Esophagus muscularis mucosa (tissue), 4 donors: ENCODE data around the gene POU2F1. TPM values are rescaled to one million over a fixed set of nuclear protein-coding genes. Genes with fewer than 3 reads are reported as not detected.

Experiments used
- DNase-seq: peaks from one replicate; pipeline ENCODE4 v3.0.0-alpha.2; 2017; ENCODE audit errors: extremely low spot score
- H3K27ac ChIP-seq, 4 donors: fragments of 200-600 bp; sonication (generic); replicated peaks in 1 of 4; 1 replicate in 3 of 4; 2 replicates in 1 of 4; pipeline ENCODE4 v1.5.1; 2016 to 2019; ENCODE audit warnings: mild to moderate bottlenecking in 1 of 4
- H3K27me3 ChIP-seq, 4 donors: fragments of 200-600 bp; sonication (generic); one replicate each; pipeline versions ENCODE4 v1.5.1 to v1.6.0; 2016 to 2019
- H3K36me3 ChIP-seq, 4 donors: fragments of 200-600 bp; sonication (generic); one replicate each; pipeline ENCODE4 v1.5.1; 2016 to 2019
- H3K4me1 ChIP-seq, 4 donors: fragments of 200-600 bp; sonication (generic); one replicate each; pipeline ENCODE4 v1.5.1; 2016 to 2019
- H3K4me3 ChIP-seq, 4 donors: fragments of 200-600 bp; sonication (generic); 1 replicate in 2 of 4; 2 replicates in 2 of 4; pipeline ENCODE4 v1.5.1; 2016 to 2019; ENCODE audit warnings: mild to moderate bottlenecking in 4 of 4, moderate library complexity in 1 of 4
- H3K9me3 ChIP-seq, 4 donors: fragments of 200-600 bp; sonication (generic); 1 replicate in 3 of 4; 2 replicates in 1 of 4; pipeline ENCODE4 v1.5.1; 2016 to 2019
- EP300 ChIP-seq: sonication (generic); formaldehyde crosslinking; IDR thresholded peaks from one replicate; pipeline ENCODE4 v1.6.1; 2017; ENCODE audit warnings: antibody characterized with exemption
- POLR2A ChIP-seq: fragments of 450-650 bp; IDR thresholded peaks from one replicate; pipeline ENCODE4 v1.6.1; 2017; ENCODE audit warnings: antibody characterized with exemption, moderate library complexity, mild to moderate bottlenecking, low read depth
- POLR2AphosphoS5 ChIP-seq, 2 donors: sonication (generic); formaldehyde crosslinking; IDR thresholded peaks; one replicate each; pipeline ENCODE4 v1.6.1; 2017; ENCODE audit warnings: antibody characterized with exemption in 2 of 2
- WGBS: methylation state at CpG from one replicate; pipeline ENCODE4 v1.1.5; 2018; 5-methylcytosine and 5-hydroxymethylcytosine counted together
- intact Hi-C: fragments of 100-400 bp; cut with DNase I; formaldehyde crosslinking; loops from one replicate; pipeline ENCODE4 v1.15.1; 2023
- total RNA-seq, 4 donors: library from RNA; depleted of rRNA; stranded (reverse); fragments of >200 nt; gene quantifications; one replicate each; pipeline versions ENCODE4 v1.1.0 to v1.2.1, GENCODE V29; 2016
- TF ChIP-seq, protein P1 (sequence below), 3 experiments: fragments of 200-600 bp in 2 of 3; fragments of 450-650 bp in 1 of 3; sonication (generic) in 2 of 3; IDR thresholded peaks; one replicate each; pipeline ENCODE4 v1.5.1; 2017 to 2019; ENCODE audit warnings: antibody characterized with exemption in 3 of 3, mild to moderate bottlenecking in 2 of 3, moderate library complexity in 1 of 3

POU2F1 gene
- total RNA-seq, 4 donors from 2014 or later = 7.3 to 13.4 (median 10.4) TPM

DNA sequence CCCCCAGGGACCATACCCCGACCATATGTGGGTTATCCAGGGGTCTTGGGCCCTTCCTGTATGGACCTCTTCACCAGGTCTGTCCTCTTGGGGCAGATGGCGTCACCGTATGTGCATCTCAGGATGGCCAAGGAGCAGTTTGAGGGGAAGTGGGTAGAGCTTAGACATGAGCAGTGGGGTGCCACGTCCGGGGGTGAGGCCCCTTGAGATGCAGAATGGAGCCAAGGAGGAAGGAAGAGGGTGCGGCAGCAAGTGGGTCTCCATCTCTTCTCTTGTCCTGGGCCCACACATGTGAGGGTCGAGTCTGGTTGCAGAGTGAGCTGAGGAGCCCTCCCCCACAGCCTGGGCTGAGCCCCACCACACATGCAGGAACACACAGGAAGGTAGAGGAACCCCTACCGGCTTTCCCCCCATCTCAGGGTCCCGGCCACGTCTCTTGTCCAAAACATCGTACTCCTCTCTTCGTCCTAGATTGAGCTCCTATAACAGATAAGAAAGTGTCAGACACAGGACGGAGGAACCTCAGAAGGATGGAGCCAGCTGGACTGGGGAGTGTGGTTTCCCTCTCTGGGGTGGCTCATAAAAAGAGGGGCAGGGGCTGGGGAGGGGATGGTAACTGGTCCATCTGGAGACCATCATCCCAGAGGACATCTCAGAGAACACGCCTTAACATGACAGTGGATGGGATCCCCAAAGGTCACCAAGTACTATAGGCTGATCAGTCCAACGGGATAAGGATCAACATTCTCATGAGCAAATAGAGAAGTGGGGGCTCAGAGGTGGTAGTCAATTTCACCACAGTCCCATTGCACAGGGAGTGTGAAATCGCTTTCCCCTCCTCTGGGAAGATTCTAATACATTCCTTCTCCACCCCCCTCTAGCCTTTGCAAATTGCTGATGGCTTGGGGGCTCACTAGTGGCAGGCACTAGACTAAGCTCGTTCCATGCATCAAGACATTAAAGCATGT is 217.8 kb downstream of the POU2F1 start:
- Histone ChIP-seq H3K4me3 (no peak overlapping the region), H3K27me3 (peaks cover 0 to 24% (median 4%) of the 10 kb centered on the region in 4 donors), H3K36me3 (no peaks in the 10 kb centered on the region), H3K4me1 (peaks cover 7 to 13% (median 10%) of the 10 kb centered on the region in 4 donors), H3K9me3 (no peaks in the 10 kb centered on the region), H3K27ac (no peak overlapping the region)
- TF ChIP-seq EP300 (no peak), POLR2AphosphoS5 (IDR thresholded peaks at IDR 0.05) (no peak), POLR2A (no peak)
- TF ChIP-seq, protein P1, sequence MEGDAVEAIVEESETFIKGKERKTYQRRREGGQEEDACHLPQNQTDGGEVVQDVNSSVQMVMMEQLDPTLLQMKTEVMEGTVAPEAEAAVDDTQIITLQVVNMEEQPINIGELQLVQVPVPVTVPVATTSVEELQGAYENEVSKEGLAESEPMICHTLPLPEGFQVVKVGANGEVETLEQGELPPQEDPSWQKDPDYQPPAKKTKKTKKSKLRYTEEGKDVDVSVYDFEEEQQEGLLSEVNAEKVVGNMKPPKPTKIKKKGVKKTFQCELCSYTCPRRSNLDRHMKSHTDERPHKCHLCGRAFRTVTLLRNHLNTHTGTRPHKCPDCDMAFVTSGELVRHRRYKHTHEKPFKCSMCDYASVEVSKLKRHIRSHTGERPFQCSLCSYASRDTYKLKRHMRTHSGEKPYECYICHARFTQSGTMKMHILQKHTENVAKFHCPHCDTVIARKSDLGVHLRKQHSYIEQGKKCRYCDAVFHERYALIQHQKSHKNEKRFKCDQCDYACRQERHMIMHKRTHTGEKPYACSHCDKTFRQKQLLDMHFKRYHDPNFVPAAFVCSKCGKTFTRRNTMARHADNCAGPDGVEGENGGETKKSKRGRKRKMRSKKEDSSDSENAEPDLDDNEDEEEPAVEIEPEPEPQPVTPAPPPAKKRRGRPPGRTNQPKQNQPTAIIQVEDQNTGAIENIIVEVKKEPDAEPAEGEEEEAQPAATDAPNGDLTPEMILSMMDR (IDR thresholded peaks at IDR 0.05) = no peak
- DNase-seq = peak; percentile 82
- 84% methylated on average over 17 of the region's 17 CpGs for WGBS
- intact Hi-C loops = no loop called here

DNA sequence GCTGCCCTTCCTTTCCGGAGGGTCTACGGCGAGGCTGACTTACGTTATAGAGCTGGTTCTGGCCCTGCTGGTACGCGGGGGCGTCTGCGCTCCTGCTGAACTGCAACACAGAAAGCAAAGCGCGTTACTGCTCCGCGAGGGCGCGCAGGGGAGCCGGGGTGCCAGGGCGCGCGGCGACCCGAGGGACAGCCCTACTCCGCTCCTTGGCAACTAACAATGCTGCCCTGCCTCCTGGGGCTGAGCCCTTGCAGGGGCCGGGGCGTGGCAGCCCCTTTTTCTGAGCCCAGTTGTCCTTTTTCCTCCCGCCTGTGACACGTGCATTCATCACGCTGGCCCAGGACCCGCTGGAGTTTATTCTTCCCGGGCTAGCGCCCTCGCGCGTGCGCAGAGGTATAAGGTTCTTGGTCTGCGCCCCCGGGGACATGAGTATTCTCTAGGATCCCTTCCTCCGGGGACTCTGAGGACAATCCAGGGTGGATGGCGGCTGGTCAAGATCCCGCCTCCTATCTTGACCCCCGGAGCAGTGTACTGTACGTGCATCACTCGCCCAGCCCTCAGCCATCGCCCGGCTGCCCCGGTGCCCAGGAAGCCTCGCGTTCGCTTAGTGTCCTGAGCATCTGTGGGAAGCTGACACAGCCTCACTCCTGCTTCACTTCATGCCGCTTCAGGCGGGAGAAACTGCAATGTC is 218.8 kb downstream of the POU2F1 start:
- no peak for DNase-seq
- Histone ChIP-seq H3K36me3 (no peaks in the 10 kb centered on the region), H3K27me3 (peaks cover 0 to 24% (median 4%) of the 10 kb centered on the region in 4 donors), H3K4me3 (peak overlapping the region; percentile 41 to 53 (median 47)), H3K9me3 (no peaks in the 10 kb centered on the region), H3K4me1 (peaks cover 7 to 13% (median 10%) of the 10 kb centered on the region in 4 donors), H3K27ac (no peak overlapping the region)
- intact Hi-C loops = no loop called here
- WGBS = 9% methylated on average over 12 of the region's 49 CpGs
- TF ChIP-seq EP300 = no peak
- TF ChIP-seq, protein P1 (IDR thresholded peaks at IDR 0.05) = peak in 1 of 3 experiments; percentile 7

DNA sequence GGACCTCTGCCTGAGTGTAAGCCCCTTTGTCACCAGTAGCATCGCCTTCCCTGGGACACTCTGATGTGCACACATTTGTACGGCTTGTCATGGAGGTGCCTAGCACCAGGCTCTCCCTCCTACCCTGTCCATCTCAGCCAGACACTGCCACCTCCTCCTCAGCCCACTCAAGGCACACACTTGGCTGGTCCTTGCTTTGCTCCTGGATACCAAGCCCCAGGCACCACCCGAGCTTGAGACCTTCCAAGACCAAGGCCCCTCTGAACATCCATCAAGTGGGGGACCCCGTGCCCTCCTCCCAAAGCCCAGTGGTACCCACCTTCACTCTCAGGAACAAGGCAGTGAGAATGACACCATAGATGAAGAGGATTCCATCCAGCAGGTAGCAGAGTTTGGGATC is 219.7 kb downstream of the POU2F1 start:
- H3K27ac ChIP-seq = no peak overlapping the region
- no peaks in the 10 kb centered on the region for H3K36me3 ChIP-seq
- WGBS = 93% methylated on average over 4 of the region's 4 CpGs
- TF ChIP-seq, protein P1 (IDR thresholded peaks at IDR 0.05) = no peak
- TF ChIP-seq POLR2A = no peak
- TF ChIP-seq EP300 = no peak
- no peak for TF ChIP-seq POLR2AphosphoS5 (IDR thresholded peaks at IDR 0.05)
- no peaks in the 10 kb centered on the region for H3K9me3 ChIP-seq
- H3K4me1 ChIP-seq = peaks cover 7 to 13% (median 10%) of the 10 kb centered on the region in 4 donors
- peaks cover 0 to 24% (median 4%) of the 10 kb centered on the region in 4 donors for H3K27me3 ChIP-seq
- intact Hi-C loops = loop anchor here (5.0 to 10.0 kb wide), 2 partner anchors 173 to 536 kb away; no protein-coding TSS in a partner anchor
- no peak overlapping the region for H3K4me3 ChIP-seq
- no peak for DNase-seq

DNA sequence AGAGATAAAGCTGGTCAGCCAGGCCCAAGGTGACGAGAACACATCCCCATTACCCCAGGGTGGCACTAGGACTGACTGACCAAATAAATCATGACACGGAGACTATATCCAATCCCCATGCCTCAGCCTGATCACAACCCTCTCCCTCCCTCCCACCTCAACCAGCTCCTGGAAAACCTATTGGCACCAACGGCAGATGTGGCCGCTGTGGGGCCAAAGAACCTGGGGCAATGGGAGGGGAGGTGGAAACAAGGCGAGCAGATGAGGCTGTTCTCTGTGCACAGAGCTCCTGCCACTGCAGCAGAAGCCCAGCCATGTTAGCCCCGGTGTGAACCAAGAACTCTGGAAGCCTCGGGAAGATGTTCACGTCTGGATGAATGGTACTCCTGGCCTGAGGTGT is 220.1 kb downstream of the POU2F1 start:
- no peak for DNase-seq
- TF ChIP-seq EP300 (no peak), POLR2A (no peak), POLR2AphosphoS5 (IDR thresholded peaks at IDR 0.05) (no peak)
- TF ChIP-seq, protein P1 (IDR thresholded peaks at IDR 0.05) = no peak
- intact Hi-C loops = loop anchor here (5.0 to 10.0 kb wide), 2 partner anchors 173 to 536 kb away; no protein-coding TSS in a partner anchor
- WGBS = 99% methylated on average over 8 of the region's 8 CpGs
- H3K9me3 ChIP-seq = no peaks in the 10 kb centered on the region
- H3K4me3 ChIP-seq = no peak overlapping the region
- H3K36me3 ChIP-seq = no peaks in the 10 kb centered on the region
- peaks cover 7 to 13% (median 10%) of the 10 kb centered on the region in 4 donors for H3K4me1 ChIP-seq
- H3K27ac ChIP-seq = no peak overlapping the region
- H3K27me3 ChIP-seq = peaks cover 0 to 24% (median 4%) of the 10 kb centered on the region in 4 donors
